Activated CD8-positive, alpha-beta T cell treated with anti-CD3 and anti-CD28 coated beads, Interleukin-2, amount 10 ng/mL, durations not matched to agents 7 days and 5 days (primary cell): ENCODE results near the gene POLR2I. TPM values are rescaled to one million over a fixed set of nuclear protein-coding genes. Genes with fewer than 3 reads are reported as not detected.
"Not testable (repeated sequence)": the region's sequence is repeated elsewhere in the genome, so short reads cannot be mapped to it uniquely, and the experiment has no call there.

Experiments
- ATAC-seq: fragments of 150-1000 bp; cut with Tn5 transposase; one replicate; pipeline ENCODE4 v1.10.0; 2021; ENCODE audit warnings: moderate library complexity
- CTCF ChIA-PET: fragments of 350-600 bp; sonication (Branson Sonifier 250); formaldehyde crosslinking; loops from one replicate; lab custom pipeline; 2021; ENCODE audit warnings: antibody characterized with exemption; lab: Charles Lee
- POLR2A ChIA-PET: fragments of 350-600 bp; sonication (Branson Sonifier 250); formaldehyde crosslinking; loops from one replicate; lab custom pipeline; 2021; ENCODE audit warnings: antibody characterized with exemption; lab: Charles Lee
- DNase-seq: peaks from one replicate; pipeline ENCODE4 v3.0.0-alpha.2; 2020
- H3K27ac Mint-ChIP-seq: one replicate; pipeline ENCODE4 v1.8.0; 2021; ENCODE audit warnings: mild to moderate bottlenecking, mixed read lengths
- H3K27me3 Mint-ChIP-seq: one replicate; pipeline ENCODE4 v1.8.0; 2021; ENCODE audit warnings: low read depth, mixed read lengths
- H3K36me3 Mint-ChIP-seq: one replicate; pipeline ENCODE4 v1.8.0; 2021; ENCODE audit warnings: low read depth, mixed read lengths
- H3K4me1 Mint-ChIP-seq: one replicate; pipeline ENCODE4 v1.8.0; 2021; ENCODE audit warnings: low read depth, mixed read lengths
- H3K4me3 Mint-ChIP-seq: one replicate; pipeline ENCODE4 v1.8.0; 2021; ENCODE audit warnings: mild to moderate bottlenecking, mixed read lengths
- H3K9me3 Mint-ChIP-seq: one replicate; pipeline ENCODE4 v1.8.0; 2022; ENCODE audit warnings: mixed read lengths; ENCODE audit not compliant: insufficient read depth
- total RNA-seq, 2 experiments: library from RNA; stranded (reverse); gene quantifications; one replicate each; pipeline ENCODE4 v1.2.3, GENCODE V29; 2021

Gene POLR2I
- total RNA-seq, 2 experiments from 2014 or later, result 50.5 to 57.3 TPM

- POLR2A ChIA-PET, result no interaction called here
- Mint-ChIP-seq H3K27ac (no peak overlapping the region), H3K4me3 (no peak overlapping the region)
Observed at GRCh38 chr19:36142496-36142895, 27.8 kb upstream of the POLR2I start.

GRCh38 chr19:36142046-36142445, 27.4 kb upstream of the POLR2I start:
- Mint-ChIP-seq H3K9me3 (no peaks in the 10 kb centered on the region), H3K4me3 (no peak overlapping the region), H3K4me1 (peaks cover 26% of the 10 kb centered on the region), H3K36me3 (peaks cover 46% of the 10 kb centered on the region), H3K27ac (no peak overlapping the region), H3K27me3 (no peaks in the 10 kb centered on the region)
- ChIA-PET CTCF (no interaction called here), POLR2A (no interaction called here)
- DNase-seq (no peak), ATAC-seq (no peak)

More at GRCh38 chr19:36142496-36142895, 27.8 kb upstream of the POLR2I start:
- DNase-seq (no peak), ATAC-seq (no peak)
- Mint-ChIP-seq H3K9me3 (no peaks in the 10 kb centered on the region), H3K36me3 (peaks cover 49% of the 10 kb centered on the region), H3K4me1 (peaks cover 26% of the 10 kb centered on the region), H3K27me3 (no peaks in the 10 kb centered on the region)
- CTCF ChIA-PET, result interaction anchor here (1.3 kb wide), 1 partner anchor 15 kb away, joined by 3 read pairs; no protein-coding TSS in a partner anchor

GRCh38 chr19:36141039-36141927, 26.6 kb upstream of the POLR2I start:
- Mint-ChIP-seq H3K36me3 (peaks cover 39% of the 10 kb centered on the region), H3K4me3 (peak overlapping the region; percentile 96), H3K27ac (peak overlapping the region; percentile 98), H3K27me3 (no peaks in the 10 kb centered on the region), H3K9me3 (no peaks in the 10 kb centered on the region), H3K4me1 (peaks cover 29% of the 10 kb centered on the region)
- ChIA-PET POLR2A (interaction anchor here (1.6 to 1.7 kb wide), 2 partner anchors 13 to 26 kb away, joined by 5 to 8 read pairs; partner anchors contain the start of genes POLR2I and TBCB), CTCF (no interaction called here)
- ATAC-seq, result peak; percentile 72
- peak; percentile 92 for DNase-seq

- H3K4me1 Mint-ChIP-seq, result peaks cover 29% of the 10 kb centered on the region
- peak overlapping the region; percentile 96 for H3K4me3 Mint-ChIP-seq
- ATAC-seq, result peak; percentile 26
- ChIA-PET POLR2A (interaction anchor here (1.0 to 1.7 kb wide), 5 partner anchors 10 to 126 kb away, joined by 3 to 9 read pairs (median 5); partner anchors contain the start of genes ALKBH6, POLR2I and TBCB), CTCF (interaction anchor here (1.0 to 1.6 kb wide), 2 partner anchors 13 to 28 kb away, joined by 3 to 9 read pairs; no protein-coding TSS in a partner anchor)
- peaks cover 31% of the 10 kb centered on the region for H3K36me3 Mint-ChIP-seq
- H3K27me3 Mint-ChIP-seq, result no peaks in the 10 kb centered on the region
- no peaks in the 10 kb centered on the region for H3K9me3 Mint-ChIP-seq
- H3K27ac Mint-ChIP-seq, result peak overlapping the region; percentile 98
- DNase-seq, result peak; percentile 69
Observed at GRCh38 chr19:36140304-36141038, 25.8 kb upstream of the POLR2I start.

GRCh38 chr19:36139473-36140303, 25.0 kb upstream of the POLR2I start, which contains the start of gene CAPNS1:
Gene CAPNS1, plus strand, starts transcription at chr19:36140066. Its CDS starts 946 bp downstream, at chr19:36141012.
- DNase-seq (peak; percentile 95), ATAC-seq (peak; percentile 79)
- H3K36me3 Mint-ChIP-seq, result peaks cover 28% of the 10 kb centered on the region
- H3K27ac Mint-ChIP-seq, result peak within 1 kb of the TSS; percentile 98
- CTCF ChIA-PET, result interaction anchor here (1.0 to 1.6 kb wide), 3 partner anchors 12 to 30 kb away, joined by 3 to 9 read pairs (median 4); no protein-coding TSS in a partner anchor
- peaks cover 32% of the 10 kb centered on the region for H3K4me1 Mint-ChIP-seq
- H3K27me3 Mint-ChIP-seq, result peaks cover 4% of the 10 kb centered on the region
- H3K9me3 Mint-ChIP-seq, result no peaks in the 10 kb centered on the region
- peak within 1 kb of the TSS; percentile 96 for H3K4me3 Mint-ChIP-seq
- POLR2A ChIA-PET, result interaction anchor here (0.6 to 1.7 kb wide), 6 partner anchors 9 to 209 kb away, joined by 3 to 9 read pairs (median 4); partner anchors contain the start of genes ALKBH6, POLR2I and TBCB

- Mint-ChIP-seq H3K4me1 (peaks cover 32% of the 10 kb centered on the region), H3K4me3 (peak overlapping the region; percentile 96), H3K9me3 (no peaks in the 10 kb centered on the region), H3K36me3 (peaks cover 25% of the 10 kb centered on the region), H3K27me3 (peaks cover 4% of the 10 kb centered on the region), H3K27ac (peak overlapping the region; percentile 98)
- ATAC-seq (no peak), DNase-seq (no peak)
- CTCF ChIA-PET, result interaction anchor here (1.0 to 3.5 kb wide), 4 partner anchors 11 to 31 kb away, joined by 3 to 19 read pairs (median 6); no protein-coding TSS in a partner anchor
- POLR2A ChIA-PET, result interaction anchor here (0.6 to 1.7 kb wide), 5 partner anchors 8 to 208 kb away, joined by 3 to 9 read pairs (median 5); partner anchors contain the start of genes ALKBH6, POLR2I and TBCB
Observed at GRCh38 chr19:36139120-36139472, 24.4 kb upstream of the POLR2I start.

GRCh38 chr19:36136964-36137686, 22.4 kb upstream of the POLR2I start:
- Mint-ChIP-seq H3K4me3 (no peak overlapping the region), H3K36me3 (peaks cover 14% of the 10 kb centered on the region), H3K27ac (no peak overlapping the region), H3K9me3 (no peaks in the 10 kb centered on the region), H3K4me1 (peaks cover 39% of the 10 kb centered on the region), H3K27me3 (peaks cover 4% of the 10 kb centered on the region)
- CTCF ChIA-PET, result interaction anchor here (2.4 to 3.5 kb wide), 2 partner anchors 9 to 33 kb away, joined by 6 to 19 read pairs; no protein-coding TSS in a partner anchor
- ATAC-seq, result no peak
- DNase-seq, result no peak
- POLR2A ChIA-PET, result interaction anchor here (1.2 kb wide), 1 partner anchor 9 kb away, joined by 5 read pairs; no protein-coding TSS in a partner anchor

- CTCF ChIA-PET, H3K27me3 Mint-ChIP-seq, H3K27ac Mint-ChIP-seq, H3K36me3 Mint-ChIP-seq, POLR2A ChIA-PET, DNase-seq, H3K9me3 Mint-ChIP-seq, ATAC-seq, H3K4me3 Mint-ChIP-seq: not testable (repeated sequence)
- peaks cover 37% of the 10 kb centered on the region for H3K4me1 Mint-ChIP-seq
Observed at GRCh38 chr19:36134867-36135266, 20.2 kb upstream of the POLR2I start.

GRCh38 chr19:36131221-36131620, 16.5 kb upstream of the POLR2I start:
- not testable (repeated sequence) for H3K9me3 Mint-ChIP-seq, ATAC-seq, H3K27ac Mint-ChIP-seq, H3K4me3 Mint-ChIP-seq, H3K36me3 Mint-ChIP-seq, DNase-seq, H3K27me3 Mint-ChIP-seq
- CTCF ChIA-PET, result interaction anchor here (1.1 to 1.5 kb wide), 2 partner anchors 39 to 40 kb away, joined by 3 read pairs; no protein-coding TSS in a partner anchor
- POLR2A ChIA-PET, result interaction anchor here (0.6 to 2.1 kb wide), 2 partner anchors 9 to 1279 kb away, joined by 3 to 9 read pairs; partner anchors contain the start of gene CAPNS1
- H3K4me1 Mint-ChIP-seq, result peaks cover 41% of the 10 kb centered on the region

GRCh38 chr19:36128392-36128736, 13.7 kb upstream of the POLR2I start:
- H3K4me1 Mint-ChIP-seq, result peaks cover 37% of the 10 kb centered on the region
- CTCF ChIA-PET, result interaction anchor here (0.6 to 4.2 kb wide), 31 partner anchors 9 to 1089 kb away, joined by 3 to 77 read pairs (median 3); partner anchors contain the start of genes CAPNS1, POLR2I, TBCB and ZNF146
- POLR2A ChIA-PET, result interaction anchor here (1.0 to 1.9 kb wide), 7 partner anchors 9 to 361 kb away, joined by 3 to 7 read pairs (median 5); partner anchors contain the start of genes CAPNS1, TBCB and ZNF566

More at GRCh38 chr19:36128392-36128736, 13.7 kb upstream of the POLR2I start:
- peak overlapping the region; percentile 94 for H3K27ac Mint-ChIP-seq
- H3K9me3 Mint-ChIP-seq, result no peaks in the 10 kb centered on the region
- no peaks in the 10 kb centered on the region for H3K27me3 Mint-ChIP-seq
- DNase-seq (no peak), ATAC-seq (peak; percentile 1)
- peaks cover 14% of the 10 kb centered on the region for H3K36me3 Mint-ChIP-seq
- peak overlapping the region; percentile 87 for H3K4me3 Mint-ChIP-seq
